ENCODE results near the gene KRT78. TPM values are rescaled to one million over a fixed set of nuclear protein-coding genes. Genes with fewer than 3 reads are reported as not detected.

The KRT78 gene
- total and polyA plus RNA-seq, 2 of the 13 experiments (the other 11 are each of a cell fraction or from before 2014, with no cell fraction given): not detected

DNA sequence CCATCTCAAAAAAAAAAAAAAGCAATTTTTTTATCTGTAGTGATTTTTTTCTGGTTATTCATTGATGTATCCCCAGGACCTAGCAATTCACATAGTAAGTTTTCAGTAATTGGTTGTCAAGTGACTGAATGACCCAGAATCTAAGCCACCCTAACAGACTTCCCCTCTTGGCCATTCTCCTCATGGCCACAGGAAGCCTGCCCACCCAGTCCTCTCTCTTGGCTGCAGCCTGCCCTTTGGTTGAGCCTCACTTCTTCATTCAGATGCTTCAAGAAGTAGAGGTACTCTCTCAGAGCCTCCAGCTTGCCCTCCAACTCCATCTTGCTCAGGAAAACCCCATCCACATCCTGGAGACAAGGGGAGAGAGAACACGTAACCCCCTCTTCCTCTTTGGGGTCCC is 2.8 kb downstream of the KRT78 start:
- in situ Hi-C loops (cut with HindIII; ENCODE audit: extremely low pct_ligation_motif_present, low pct_unique_long_range_greater_than_20kb): no loop called here
- DNase-seq (ENCODE audit: low spot score): no peak
- CTCF ChIA-PET (ENCODE audit: low intra/inter-chr PET ratio, low total read pairs): no interaction called here
- no peak for TF ChIP-seq PHF20 (CRISPR knock-in tag; IDR thresholded peaks at IDR 0.05)
- TF ChIP-seq MATR3 (CRISPR knock-in tag; IDR thresholded peaks at IDR 0.05): no peak
- TF ChIP-seq ZNF597 (CRISPR knock-in tag; IDR thresholded peaks at IDR 0.05): no peak
- no peak for TF ChIP-seq JUN (CRISPR knock-in tag; IDR thresholded peaks at IDR 0.05)
- no peak for TF ChIP-seq ARNT2 (CRISPR knock-in tag; IDR thresholded peaks at IDR 0.05; ENCODE audit: low read depth)
- TF ChIP-seq ZNF101 (CRISPR knock-in tag; IDR thresholded peaks at IDR 0.05; ENCODE audit: borderline replicate concordance, low read depth): no peak
- TF ChIP-seq PAWR (CRISPR knock-in tag; IDR thresholded peaks at IDR 0.05; ENCODE audit: borderline replicate concordance): no peak
- no peak for TF ChIP-seq IKZF5 (CRISPR knock-in tag; IDR thresholded peaks at IDR 0.05)
- no peak for TF ChIP-seq HOMEZ (CRISPR knock-in tag; IDR thresholded peaks at IDR 0.05; ENCODE audit: low read depth)
- no peak for TF ChIP-seq ETV6 (CRISPR knock-in tag; conservative IDR thresholded peaks at IDR 0.05)
- TF ChIP-seq, protein P1, sequence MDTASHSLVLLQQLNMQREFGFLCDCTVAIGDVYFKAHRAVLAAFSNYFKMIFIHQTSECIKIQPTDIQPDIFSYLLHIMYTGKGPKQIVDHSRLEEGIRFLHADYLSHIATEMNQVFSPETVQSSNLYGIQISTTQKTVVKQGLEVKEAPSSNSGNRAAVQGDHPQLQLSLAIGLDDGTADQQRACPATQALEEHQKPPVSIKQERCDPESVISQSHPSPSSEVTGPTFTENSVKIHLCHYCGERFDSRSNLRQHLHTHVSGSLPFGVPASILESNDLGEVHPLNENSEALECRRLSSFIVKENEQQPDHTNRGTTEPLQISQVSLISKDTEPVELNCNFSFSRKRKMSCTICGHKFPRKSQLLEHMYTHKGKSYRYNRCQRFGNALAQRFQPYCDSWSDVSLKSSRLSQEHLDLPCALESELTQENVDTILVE (CRISPR knock-in tag; IDR thresholded peaks at IDR 0.05): no peak
- TF ChIP-seq NPAS2 (CRISPR knock-in tag; IDR thresholded peaks at IDR 0.05; ENCODE audit: borderline replicate concordance): no peak
- TF ChIP-seq ZNF138 (CRISPR knock-in tag; IDR thresholded peaks at IDR 0.05; ENCODE audit: low read depth): no peak
- TF ChIP-seq SNAPC4 (CRISPR knock-in tag; IDR thresholded peaks at IDR 0.05): no peak
- TF ChIP-seq CCAR2 (optimal IDR thresholded peaks at IDR 0.05; ENCODE audit: low read depth, low read length): no peak

More for the DNA sequence above, 2.8 kb downstream of the KRT78 start:
- no peak overlapping the region for H3K27ac ChIP-seq (ENCODE audit: extremely low read length, insufficient read depth, low read length)
- no peak overlapping the region for H3K9ac ChIP-seq (ENCODE audit: insufficient read depth, low read depth, low read length)
- intact Hi-C loops (cut with micrococcal nuclease; ENCODE audit: unreplicated experiment): no loop called here
- no peak overlapping the region for H3K4me2 ChIP-seq (ENCODE audit: low read depth, low read length)
- H3K4me1 ChIP-seq (ENCODE audit: insufficient read depth, low read length): no peaks in the 10 kb centered on the region
- H2AFZ ChIP-seq (ENCODE audit: low read length): no peak overlapping the region
- POLR2A ChIA-PET: no interaction called here
- no peaks in the 10 kb centered on the region for H3K9me3 ChIP-seq (ENCODE audit: low read length)
- no peaks in the 10 kb centered on the region for H3K36me3 ChIP-seq (replicated peaks in 1 of 2; ENCODE audit: control insufficient read depth in 1 of 2, insufficient read depth in 2 of 2, low read length in 2 of 2)
- 0% methylated on average over 1 of the region's 1 CpG for WGBS (ENCODE audit: low lambda C conversion rate)
- H3K4me3 ChIP-seq (replicated peaks in 1 of 3; ENCODE audit: insufficient read depth in 1 of 3, low read depth in 2 of 3, low read length in 3 of 3): no peak overlapping the region
- no peaks in the 10 kb centered on the region for H4K20me1 ChIP-seq (ENCODE audit: insufficient read depth, low read length)
- ATAC-seq (no peak), FAIRE-seq (no peak)
- H3K79me2 ChIP-seq (ENCODE audit: insufficient read depth, low read length): no peaks in the 10 kb centered on the region
- H3K27me3 ChIP-seq (ENCODE audit: control insufficient read depth in 1 of 2, insufficient read depth in 2 of 2, low read length in 2 of 2): peaks cover 3 to 37% of the 10 kb centered on the region in 2 experiments; a peak in 3 of 5 replicates
- BruUV-seq (replicated peaks): no TSS peak
